Measurements from ENCODE around the gene FAM184A. TPM values are rescaled to one million over a fixed set of nuclear protein-coding genes. Genes with fewer than 3 reads are reported as not detected.

Gene FAM184A
- total and polyA plus RNA-seq, 9 of the 15 experiments (the other 6 are each of a cell fraction or from before 2014, with no cell fraction given) = 6.4 to 18.7 (median 13.1) TPM

- no peak for TF ChIP-seq ATF1 (CRISPR knock-in tag; IDR thresholded peaks at IDR 0.05)
- peak; percentile 88 for TF ChIP-seq ATF1 (tag; IDR thresholded peaks at IDR 0.05)
- 0 out of 2 replicates have a peak, but pooled peaks have one; percentile 5 for TF ChIP-seq ATF4 (CRISPR knock-in tag; IDR thresholded peaks at IDR 0.05)
- TF ChIP-seq BDP1 (IDR thresholded peaks at IDR 0.05; ENCODE audit: insufficient read depth, insufficient read length) = no peak
- no peak for TF ChIP-seq CBFB (CRISPR knock-in tag; IDR thresholded peaks at IDR 0.05)
- no peak for TF ChIP-seq ZNF3 (CRISPR knock-in tag; IDR thresholded peaks at IDR 0.05)
- TF ChIP-seq MAX (CRISPR knock-in tag; IDR thresholded peaks at IDR 0.05) = peak; percentile 91
- TF ChIP-seq MEIS2 (IDR thresholded peaks at IDR 0.05; ENCODE audit: partially characterized antibody) = peak; percentile 24
- TF ChIP-seq CREBBP (IDR thresholded peaks at IDR 0.05; ENCODE audit: low read depth, low read length) = no peak
- no peak for TF ChIP-seq COPS2 (conservative IDR thresholded peaks at IDR 0.05)
- TF ChIP-seq THRAP3 (IDR thresholded peaks at IDR 0.05; ENCODE audit: borderline replicate concordance) = no peak
- TF ChIP-seq NUFIP1 (IDR thresholded peaks at IDR 0.05; ENCODE audit: partially characterized antibody) = no peak
- TF ChIP-seq EP400 (IDR thresholded peaks at IDR 0.05) = peak; percentile 70; the same call in 1 of the 2 replicates
- TF ChIP-seq ZNF584 (CRISPR knock-in tag; IDR thresholded peaks at IDR 0.05; ENCODE audit: low read depth) = no peak
- TF ChIP-seq KLF16 (IDR thresholded peaks at IDR 0.05) = no peak
- TF ChIP-seq ZNF224 (CRISPR knock-in tag; IDR thresholded peaks at IDR 0.05) = peak; percentile 53; the same call in 1 of the 2 replicates
- TF ChIP-seq UBTF (IDR thresholded peaks at IDR 0.05; ENCODE audit: borderline replicate concordance in 1 of 2, low read depth in 2 of 2, low read length in 2 of 2) = 0 out of 4 replicates have a peak, but pooled peaks have one; percentile 62 to 79
- TF ChIP-seq KHSRP (IDR thresholded peaks at IDR 0.05) = no peak
- no peak for TF ChIP-seq ZKSCAN1 (IDR thresholded peaks at IDR 0.05; ENCODE audit: low read depth, low read length)
- no peak for TF ChIP-seq HNRNPH1 (optimal IDR thresholded peaks at IDR 0.05; ENCODE audit: low read depth, low read length)
- peak; percentile 79; the same call in 1 of the 2 replicates for TF ChIP-seq CTBP1 (IDR thresholded peaks at IDR 0.05; ENCODE audit: borderline replicate concordance)
- TF ChIP-seq ARHGAP35 (IDR thresholded peaks at IDR 0.05; ENCODE audit: partially characterized antibody) = no peak
- 0 out of 2 replicates have a peak, but pooled peaks have one; percentile 19 for TF ChIP-seq JUN (IDR thresholded peaks at IDR 0.05; ENCODE audit: borderline replicate concordance, low read depth, low read length)
- TF ChIP-seq JUN (CRISPR knock-in tag; IDR thresholded peaks at IDR 0.05; ENCODE audit: borderline replicate concordance) = 0 out of 2 replicates have a peak, but pooled peaks have one; percentile 18
- TF ChIP-seq TEAD2 (tag; IDR thresholded peaks at IDR 0.05) = no peak
- TF ChIP-seq ZFP1 (CRISPR knock-in tag; IDR thresholded peaks at IDR 0.05) = no peak
- peak; percentile 29; the same call in 1 of the 2 replicates for TF ChIP-seq ZC3H4 (CRISPR knock-in tag; IDR thresholded peaks at IDR 0.05; ENCODE audit: borderline replicate concordance)
- TF ChIP-seq NCOA6 (IDR thresholded peaks at IDR 0.05) = no peak
Observed at GRCh38 chr6:119078376-119079282, at the start of gene FAM184A (continued).

All from K562 (cell line).